GM23338 (cell line): ENCODE results near the gene CAMTA1. TPM values are rescaled to one million over a fixed set of nuclear protein-coding genes. Genes with fewer than 3 reads are reported as not detected.

Experiments used
- ATAC-seq: fragments of 200-7000 bp; cut with Tn5 transposase; 3 replicates; pipeline ENCODE4 v1.9.1; 2020
- DNase-seq: peaks from one replicate; pipeline ENCODE4 v3.0.0-alpha.2; 2015; ENCODE audit warnings: low spot score
- H2AFZ ChIP-seq: fragments of 200-600 bp; sonication (generic); 2 replicates; pipeline ENCODE4 v1.8.0; 2016; ENCODE audit warnings: antibody characterized with exemption, mild to moderate bottlenecking, moderate library complexity
- H3F3A ChIP-seq: fragments of 200-600 bp; sonication (generic); replicated peaks from 2 replicates; pipeline ENCODE4 v1.8.0; 2017; ENCODE audit warnings: antibody characterized with exemption, mixed run types, low read depth
- H3K27ac ChIP-seq: fragments of 200-600 bp; sonication (generic); 2 replicates; pipeline ENCODE4 v1.6.1; 2016; ENCODE audit warnings: low read depth
- H3K27me3 ChIP-seq: fragments of 200-600 bp; sonication (generic); 2 replicates; pipeline ENCODE4 v1.8.0; 2016; ENCODE audit warnings: mild to moderate bottlenecking, mixed run types, moderate library complexity; ENCODE audit not compliant: insufficient read depth
- H3K36me3 ChIP-seq: fragments of 200-600 bp; sonication (generic); 2 replicates; pipeline ENCODE4 v1.8.0; 2016; ENCODE audit warnings: mild to moderate bottlenecking; ENCODE audit not compliant: insufficient read depth
- H3K4me1 ChIP-seq: fragments of 200-600 bp; sonication (generic); 2 replicates; pipeline ENCODE4 v1.8.0; 2016; ENCODE audit warnings: mild to moderate bottlenecking, moderate library complexity; ENCODE audit not compliant: insufficient read depth
- H3K4me2 ChIP-seq: fragments of 200-600 bp; sonication (generic); 2 replicates; pipeline ENCODE4 v1.7.1; 2017; ENCODE audit warnings: mixed run types
- H3K4me3 ChIP-seq: fragments of 200-600 bp; sonication (generic); 2 replicates; pipeline ENCODE4 v1.6.1; 2016; ENCODE audit warnings: mixed run types
- H3K79me2 ChIP-seq: fragments of 200-600 bp; sonication (generic); replicated peaks from 2 replicates; pipeline ENCODE4 v1.8.0; 2017; ENCODE audit warnings: mild to moderate bottlenecking; ENCODE audit not compliant: insufficient read depth
- H3K9me2 ChIP-seq: fragments of 200-600 bp; sonication (generic); 2 replicates; pipeline ENCODE4 v1.8.0; 2017; ENCODE audit not compliant: insufficient read depth
- H4K20me1 ChIP-seq: fragments of 200-600 bp; sonication (generic); replicated peaks from 2 replicates; pipeline ENCODE4 v1.8.0; 2017; ENCODE audit warnings: mild to moderate bottlenecking; ENCODE audit not compliant: insufficient read depth
- H3K27ac Mint-ChIP-seq: 2 replicates; pipeline ENCODE4 v1.8.0; 2020; ENCODE audit warnings: inconsistent platforms, mild to moderate bottlenecking, moderate library complexity, mixed read lengths
- H3K27me3 Mint-ChIP-seq: 3 replicates; pipeline ENCODE4 v1.8.0; 2022; ENCODE audit warnings: low read depth, mild to moderate bottlenecking, moderate library complexity, mixed read lengths, inconsistent platforms; ENCODE audit not compliant: insufficient read depth, poor library complexity
- H3K36me3 Mint-ChIP-seq: 3 replicates; pipeline ENCODE4 v1.8.0; 2021; ENCODE audit warnings: low read depth, mild to moderate bottlenecking, inconsistent platforms, moderate library complexity, mixed read lengths
- H3K4me1 Mint-ChIP-seq: 3 replicates; pipeline ENCODE4 v1.8.0; 2020; ENCODE audit warnings: mild to moderate bottlenecking, inconsistent platforms, mixed read lengths
- H3K4me3 Mint-ChIP-seq: 3 replicates; pipeline ENCODE4 v1.8.0; 2021; ENCODE audit warnings: moderate library complexity, mild to moderate bottlenecking, inconsistent platforms, mixed read lengths
- H3K9me3 Mint-ChIP-seq: 3 replicates; pipeline ENCODE4 v1.8.0; 2020; ENCODE audit warnings: moderate library complexity, mild to moderate bottlenecking, inconsistent platforms, mixed read lengths
- CREB1 ChIP-seq: fragments of 250-450 bp; sonication (Bioruptor Pico); IDR thresholded peaks from 2 replicates; pipeline ENCODE4 v1.5.0; 2020; ENCODE audit warnings: low read depth, mild to moderate bottlenecking, moderate library complexity
- EZH2 ChIP-seq: fragments of 200-600 bp; sonication (generic); IDR thresholded peaks from one replicate; pipeline ENCODE4 v1.8.0; 2017; ENCODE audit warnings: antibody characterized with exemption, mild to moderate bottlenecking, low read depth; ENCODE audit not compliant: unreplicated experiment
- JUNB ChIP-seq: IDR thresholded peaks from one replicate; pipeline ENCODE4 v1.6.1; 2016; ENCODE audit warnings: antibody characterized with exemption; ENCODE audit not compliant: unreplicated experiment
- NANOG ChIP-seq: IDR thresholded peaks from 2 replicates; pipeline ENCODE4 v1.6.1; 2016; ENCODE audit warnings: antibody characterized with exemption, borderline replicate concordance
- POLR2AphosphoS5 ChIP-seq: IDR thresholded peaks from 2 replicates; pipeline ENCODE4 v1.6.1; 2016; ENCODE audit warnings: antibody characterized with exemption, low read depth
- STAT1 ChIP-seq: IDR thresholded peaks from one replicate; pipeline ENCODE4 v1.6.1; 2016; ENCODE audit warnings: antibody characterized with exemption; ENCODE audit not compliant: unreplicated experiment
- ZNF114 ChIP-seq: fragments of 250-450 bp; sonication (Bioruptor Pico); IDR thresholded peaks from 2 replicates; pipeline ENCODE4 v1.5.0; 2020; ENCODE audit warnings: mild to moderate bottlenecking, moderate library complexity
- ZNF331 ChIP-seq: fragments of 250-450 bp; sonication (Bioruptor Pico); IDR thresholded peaks from 2 replicates; pipeline ENCODE4 v1.5.0; 2020; ENCODE audit warnings: low read depth, mild to moderate bottlenecking, moderate library complexity
- polyA plus RNA-seq: library from polyadenylated mRNA; unstranded; fragments of >200 nt; fragmentation: Nextera tagmentation; extraction: Ambion mirVana; gene quantifications from 2 replicates; pipeline ENCODE4 v1.2.1, GENCODE V29; 2016
- total RNA-seq: library from RNA; depleted of rRNA; stranded (reverse); fragments of >200 nt; shearing (Covaris generic); gene quantifications from 2 replicates; pipeline ENCODE4 v1.2.3, GENCODE V29; 2014
- TF ChIP-seq, protein P1 (sequence below): IDR thresholded peaks from 2 replicates; pipeline ENCODE4 v1.6.1; 2016; ENCODE audit warnings: antibody characterized with exemption
- TF ChIP-seq, protein P2 (sequence below): fragments of 250-450 bp; sonication (Bioruptor Pico); IDR thresholded peaks from 2 replicates; pipeline ENCODE4 v1.5.0; 2020; ENCODE audit warnings: mild to moderate bottlenecking, moderate library complexity

CAMTA1 gene
- total and polyA plus RNA-seq, 2 experiments from 2014 or later = 115 to 519 TPM

DNA sequence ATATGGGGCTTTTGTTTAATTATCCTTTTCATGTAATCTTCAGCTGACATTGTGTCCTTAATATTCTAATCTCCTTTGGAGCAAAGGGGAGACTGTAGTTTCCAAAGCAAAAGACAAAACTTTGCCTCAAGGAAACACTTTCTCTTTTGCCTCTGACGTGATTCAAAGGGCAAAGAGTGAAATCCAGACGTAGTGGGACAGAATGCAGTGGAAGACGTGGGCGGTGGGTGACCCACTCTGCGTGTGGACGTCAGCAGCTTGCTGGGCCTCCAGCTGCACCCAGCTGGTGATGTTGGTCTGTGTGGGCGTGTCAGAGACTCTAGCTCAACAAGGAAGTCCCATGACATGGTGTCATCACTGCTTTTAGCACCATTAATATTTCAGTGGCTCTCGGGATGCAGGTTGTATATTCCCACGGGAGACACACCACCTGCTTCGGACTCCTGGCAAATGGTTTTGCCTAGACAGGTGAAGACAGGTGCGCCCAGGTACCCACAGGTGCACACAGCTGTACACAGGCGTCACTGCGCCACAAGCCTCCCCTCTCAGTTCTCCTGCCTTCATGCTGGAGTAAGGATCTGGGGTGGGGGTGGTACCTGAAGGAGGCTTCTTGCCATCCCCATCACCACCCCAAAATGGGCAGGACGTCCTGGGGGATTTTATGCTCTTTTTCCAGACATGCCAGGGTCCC is 693.7 kb downstream of the CAMTA1 start (continued):
- TF ChIP-seq, protein P1, sequence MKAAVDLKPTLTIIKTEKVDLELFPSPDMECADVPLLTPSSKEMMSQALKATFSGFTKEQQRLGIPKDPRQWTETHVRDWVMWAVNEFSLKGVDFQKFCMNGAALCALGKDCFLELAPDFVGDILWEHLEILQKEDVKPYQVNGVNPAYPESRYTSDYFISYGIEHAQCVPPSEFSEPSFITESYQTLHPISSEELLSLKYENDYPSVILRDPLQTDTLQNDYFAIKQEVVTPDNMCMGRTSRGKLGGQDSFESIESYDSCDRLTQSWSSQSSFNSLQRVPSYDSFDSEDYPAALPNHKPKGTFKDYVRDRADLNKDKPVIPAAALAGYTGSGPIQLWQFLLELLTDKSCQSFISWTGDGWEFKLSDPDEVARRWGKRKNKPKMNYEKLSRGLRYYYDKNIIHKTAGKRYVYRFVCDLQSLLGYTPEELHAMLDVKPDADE = no peak
- TF ChIP-seq ZNF331 (no peak), STAT1 (no peak), NANOG (no peak), POLR2AphosphoS5 (no peak), EZH2 (no peak), CREB1 (no peak)

DNA sequence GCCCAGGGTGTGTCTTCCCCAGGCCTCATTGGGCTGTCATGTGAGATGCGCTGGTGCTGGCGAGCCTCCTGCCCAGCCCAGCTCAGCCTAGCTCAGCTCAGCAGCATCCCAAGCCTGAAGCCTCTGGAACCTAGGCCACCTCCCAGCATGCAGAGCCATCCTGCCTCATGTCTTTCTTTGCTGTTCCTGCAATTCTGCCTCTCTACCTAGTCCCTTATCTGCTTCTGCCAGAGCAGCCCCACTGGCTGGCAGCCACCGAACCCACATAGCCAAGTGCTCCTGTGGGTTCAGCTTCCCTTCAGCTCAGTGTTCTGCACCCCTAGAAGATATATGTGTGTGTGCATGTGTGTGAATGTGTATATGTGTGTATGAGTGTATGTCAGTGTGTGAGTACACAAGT is 694.3 kb downstream of the CAMTA1 start:
- Histone ChIP-seq H3K9me2 (no peaks in the 10 kb centered on the region), H3F3A (no peaks in the 10 kb centered on the region), H3K4me2 (no peak overlapping the region), H3K27ac (no peak overlapping the region), H3K36me3 (no peaks in the 10 kb centered on the region), H3K4me1 (no peaks in the 10 kb centered on the region), H3K4me3 (no peak overlapping the region), H4K20me1 (no peaks in the 10 kb centered on the region), H3K79me2 (no peaks in the 10 kb centered on the region), H3K27me3 (no peaks in the 10 kb centered on the region), H2AFZ (no peak overlapping the region)
- H3K36me3 Mint-ChIP-seq = no peaks in the 10 kb centered on the region
- H3K27ac Mint-ChIP-seq = no peak overlapping the region
- DNase-seq (no peak), ATAC-seq (no peak)
- TF ChIP-seq ZNF114 (CRISPR knock-in tag) (no peak), EZH2 (no peak), JUNB (no peak)
- TF ChIP-seq, protein P2, sequence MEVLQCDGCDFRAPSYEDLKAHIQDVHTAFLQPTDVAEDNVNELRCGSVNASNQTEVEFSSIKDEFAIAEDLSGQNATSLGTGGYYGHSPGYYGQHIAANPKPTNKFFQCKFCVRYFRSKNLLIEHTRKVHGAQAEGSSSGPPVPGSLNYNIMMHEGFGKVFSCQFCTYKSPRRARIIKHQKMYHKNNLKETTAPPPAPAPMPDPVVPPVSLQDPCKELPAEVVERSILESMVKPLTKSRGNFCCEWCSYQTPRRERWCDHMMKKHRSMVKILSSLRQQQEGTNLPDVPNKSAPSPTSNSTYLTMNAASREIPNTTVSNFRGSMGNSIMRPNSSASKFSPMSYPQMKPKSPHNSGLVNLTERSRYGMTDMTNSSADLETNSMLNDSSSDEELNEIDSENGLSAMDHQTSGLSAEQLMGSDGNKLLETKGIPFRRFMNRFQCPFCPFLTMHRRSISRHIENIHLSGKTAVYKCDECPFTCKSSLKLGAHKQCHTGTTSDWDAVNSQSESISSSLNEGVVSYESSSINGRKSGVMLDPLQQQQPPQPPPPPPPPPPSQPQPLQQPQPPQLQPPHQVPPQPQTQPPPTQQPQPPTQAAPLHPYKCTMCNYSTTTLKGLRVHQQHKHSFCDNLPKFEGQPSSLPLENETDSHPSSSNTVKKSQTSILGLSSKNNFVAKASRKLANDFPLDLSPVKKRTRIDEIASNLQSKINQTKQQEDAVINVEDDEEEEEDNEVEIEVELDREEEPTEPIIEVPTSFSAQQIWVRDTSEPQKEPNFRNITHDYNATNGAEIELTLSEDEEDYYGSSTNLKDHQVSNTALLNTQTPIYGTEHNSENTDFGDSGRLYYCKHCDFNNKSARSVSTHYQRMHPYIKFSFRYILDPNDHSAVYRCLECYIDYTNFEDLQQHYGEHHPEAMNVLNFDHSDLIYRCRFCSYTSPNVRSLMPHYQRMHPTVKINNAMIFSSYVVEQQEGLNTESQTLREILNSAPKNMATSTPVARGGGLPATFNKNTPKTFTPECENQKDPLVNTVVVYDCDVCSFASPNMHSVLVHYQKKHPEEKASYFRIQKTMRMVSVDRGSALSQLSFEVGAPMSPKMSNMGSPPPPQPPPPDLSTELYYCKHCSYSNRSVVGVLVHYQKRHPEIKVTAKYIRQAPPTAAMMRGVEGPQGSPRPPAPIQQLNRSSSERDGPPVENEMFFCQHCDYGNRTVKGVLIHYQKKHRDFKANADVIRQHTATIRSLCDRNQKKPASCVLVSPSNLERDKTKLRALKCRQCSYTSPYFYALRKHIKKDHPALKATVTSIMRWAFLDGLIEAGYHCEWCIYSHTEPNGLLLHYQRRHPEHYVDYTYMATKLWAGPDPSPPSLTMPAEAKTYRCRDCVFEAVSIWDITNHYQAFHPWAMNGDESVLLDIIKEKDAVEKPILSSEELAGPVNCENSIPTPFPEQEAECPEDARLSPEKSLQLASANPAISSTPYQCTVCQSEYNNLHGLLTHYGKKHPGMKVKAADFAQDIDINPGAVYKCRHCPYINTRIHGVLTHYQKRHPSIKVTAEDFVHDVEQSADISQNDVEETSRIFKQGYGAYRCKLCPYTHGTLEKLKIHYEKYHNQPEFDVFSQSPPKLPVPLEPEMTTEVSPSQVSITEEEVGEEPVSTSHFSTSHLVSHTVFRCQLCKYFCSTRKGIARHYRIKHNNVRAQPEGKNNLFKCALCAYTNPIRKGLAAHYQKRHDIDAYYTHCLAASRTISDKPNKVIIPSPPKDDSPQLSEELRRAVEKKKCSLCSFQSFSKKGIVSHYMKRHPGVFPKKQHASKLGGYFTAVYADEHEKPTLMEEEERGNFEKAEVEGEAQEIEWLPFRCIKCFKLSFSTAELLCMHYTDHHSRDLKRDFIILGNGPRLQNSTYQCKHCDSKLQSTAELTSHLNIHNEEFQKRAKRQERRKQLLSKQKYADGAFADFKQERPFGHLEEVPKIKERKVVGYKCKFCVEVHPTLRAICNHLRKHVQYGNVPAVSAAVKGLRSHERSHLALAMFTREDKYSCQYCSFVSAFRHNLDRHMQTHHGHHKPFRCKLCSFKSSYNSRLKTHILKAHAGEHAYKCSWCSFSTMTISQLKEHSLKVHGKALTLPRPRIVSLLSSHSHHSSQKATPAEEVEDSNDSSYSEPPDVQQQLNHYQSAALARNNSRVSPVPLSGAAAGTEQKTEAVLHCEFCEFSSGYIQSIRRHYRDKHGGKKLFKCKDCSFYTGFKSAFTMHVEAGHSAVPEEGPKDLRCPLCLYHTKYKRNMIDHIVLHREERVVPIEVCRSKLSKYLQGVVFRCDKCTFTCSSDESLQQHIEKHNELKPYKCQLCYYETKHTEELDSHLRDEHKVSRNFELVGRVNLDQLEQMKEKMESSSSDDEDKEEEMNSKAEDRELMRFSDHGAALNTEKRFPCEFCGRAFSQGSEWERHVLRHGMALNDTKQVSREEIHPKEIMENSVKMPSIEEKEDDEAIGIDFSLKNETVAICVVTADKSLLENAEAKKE = no peak
- H3K4me3 Mint-ChIP-seq = no peak overlapping the region
- peaks cover 6% of the 10 kb centered on the region; the same call in 2 of the 3 replicates for H3K4me1 Mint-ChIP-seq
- peaks cover 4% of the 10 kb centered on the region for H3K27me3 Mint-ChIP-seq
- no peaks in the 10 kb centered on the region for H3K9me3 Mint-ChIP-seq
